HepG2 (cell line): ENCODE data around the gene UQCRC1.

ENCODE experiments used
- HNF4G ChIP-seq, 2 experiments: sonication (generic) in 1 of 2; formaldehyde crosslinking in 1 of 2; IDR thresholded peaks; 2 replicates each; pipeline versions ENCODE4 v1.4.0 to v1.6.1; 2011 to 2020; ENCODE audit warnings: borderline replicate concordance in 2 of 2, low read depth in 2 of 2, mild to moderate bottlenecking in 2 of 2, low read length in 1 of 2, missing genetic modification reagents in 1 of 2, moderate library complexity in 1 of 2
- POLR2AphosphoS5 ChIP-seq: IDR thresholded peaks from 2 replicates; pipeline ENCODE4 v1.6.1; 2012; ENCODE audit warnings: low read depth, low read length
- USF2 ChIP-seq, 2 experiments: sonication (generic) in 1 of 2; formaldehyde crosslinking in 1 of 2; IDR thresholded peaks; 2 replicates each; pipeline versions ENCODE4 v1.5.1 to v1.6.1; 2011 to 2020; ENCODE audit warnings: borderline replicate concordance in 1 of 2, low read depth in 1 of 2, low read length in 1 of 2, mild to moderate bottlenecking in 1 of 2, missing genetic modification reagents in 1 of 2, moderate library complexity in 1 of 2
- ZNF263 ChIP-seq: sonication (generic); formaldehyde crosslinking; IDR thresholded peaks from 2 replicates; pipeline ENCODE4 v1.4.0; 2020; ENCODE audit warnings: missing genetic modification reagents
- ZSCAN31 ChIP-seq: sonication (generic); formaldehyde crosslinking; IDR thresholded peaks from 2 replicates; pipeline ENCODE4 v1.5.0; 2020; ENCODE audit warnings: low read depth, mild to moderate bottlenecking, missing genetic modification reagents
- TF ChIP-seq, protein P1 (sequence below): sonication (generic); formaldehyde crosslinking; IDR thresholded peaks from 2 replicates; pipeline ENCODE4 v1.9.0; 2021; ENCODE audit warnings: missing genetic modification reagents, borderline replicate concordance

- no peak for TF ChIP-seq POLR2AphosphoS5
- TF ChIP-seq ZNF263 (CRISPR knock-in tag): no peak
- TF ChIP-seq HNF4G (IDR thresholded peaks at IDR 0.05; ENCODE audit: borderline replicate concordance, low read depth, low read length): no peak
- no peak for TF ChIP-seq HNF4G (CRISPR knock-in tag; IDR thresholded peaks at IDR 0.05; ENCODE audit: borderline replicate concordance, low read depth)
- TF ChIP-seq, protein P1, sequence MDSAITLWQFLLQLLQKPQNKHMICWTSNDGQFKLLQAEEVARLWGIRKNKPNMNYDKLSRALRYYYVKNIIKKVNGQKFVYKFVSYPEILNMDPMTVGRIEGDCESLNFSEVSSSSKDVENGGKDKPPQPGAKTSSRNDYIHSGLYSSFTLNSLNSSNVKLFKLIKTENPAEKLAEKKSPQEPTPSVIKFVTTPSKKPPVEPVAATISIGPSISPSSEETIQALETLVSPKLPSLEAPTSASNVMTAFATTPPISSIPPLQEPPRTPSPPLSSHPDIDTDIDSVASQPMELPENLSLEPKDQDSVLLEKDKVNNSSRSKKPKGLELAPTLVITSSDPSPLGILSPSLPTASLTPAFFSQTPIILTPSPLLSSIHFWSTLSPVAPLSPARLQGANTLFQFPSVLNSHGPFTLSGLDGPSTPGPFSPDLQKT (CRISPR knock-in tag): no peak
- no peak for TF ChIP-seq ZSCAN31 (CRISPR knock-in tag)
- TF ChIP-seq USF2 (IDR thresholded peaks at IDR 0.05; ENCODE audit: low read depth, low read length): no peak
- no peak for TF ChIP-seq USF2 (CRISPR knock-in tag; IDR thresholded peaks at IDR 0.05; ENCODE audit: borderline replicate concordance)
Measured at GRCh38 chr3:48596676-48597407, 12.6 kb downstream of the UQCRC1 start.
